Smooth muscle cell of the umbilical artery (primary cell): ENCODE data around the gene SGK2. TPM values are rescaled to one million over a fixed set of nuclear protein-coding genes. Genes with fewer than 3 reads are reported as not detected.

Source experiments
- total RNA-seq: library from RNA; depleted of rRNA; stranded (reverse); fragments of >200 nt; gene quantifications from 2 replicates; pipeline ENCODE4 v1.2.3, GENCODE V29; 2014

Gene SGK2
- under 0.01 and 0.74 TPM in 2 replicates for total RNA-seq

GRCh38 chr20:43558412-43559146 is at the start of gene SGK2:
SGK2 (plus strand) TSS chr20:43559027; CDS start chr20:43566496, 7,469 bp downstream.

GRCh38 chr20:43590392-43591303 is 31.8 kb downstream of the SGK2 start, which contains the start of gene IFT52:
IFT52 (plus strand) TSS chr20:43590937; CDS start chr20:43594699, 3,762 bp downstream.

Other genes starting within 250 kb of the SGK2 start
- gene SRSF6, start 101.1 kb upstream of the SGK2 start, total RNA-seq = 35.0 and 61.0 TPM in 2 replicates
- 5.8 and 7.1 TPM in 2 replicates for gene L3MBTL1, start 51.3 kb upstream of the SGK2 start, total RNA-seq
- gene IFT52, start 31.9 kb downstream of the SGK2 start, total RNA-seq = 32.4 and 46.3 TPM in 2 replicates
- 0.30 and 4.9 TPM in 2 replicates for gene MYBL2, start 108.1 kb downstream of the SGK2 start, total RNA-seq
- gene GTSF1L, start 168.0 kb downstream of the SGK2 start, total RNA-seq = not detected in 2 replicates